Vagina (tissue), 2 donors: Measurements from ENCODE around the gene FAM78B.

Source experiments
- CTCF ChIP-seq, 3 experiments: fragments of 450-650 bp in 2 of 3; fragments of 200-600 bp in 1 of 3; sonication (generic) in 1 of 3; IDR thresholded peaks; one replicate each; pipeline ENCODE4 v1.5.1; 2017 to 2019; ENCODE audit warnings: antibody characterized with exemption in 3 of 3, mild to moderate bottlenecking in 2 of 3, moderate library complexity in 2 of 3
- POLR2A ChIP-seq, 2 donors: fragments of 450-650 bp; IDR thresholded peaks; one replicate each; pipeline ENCODE4 v1.6.1; 2017; ENCODE audit warnings: antibody characterized with exemption in 2 of 2, mild to moderate bottlenecking in 2 of 2, moderate library complexity in 2 of 2
- POLR2AphosphoS5 ChIP-seq, 2 donors: sonication (generic); formaldehyde crosslinking; IDR thresholded peaks; one replicate each; pipeline ENCODE4 v1.9.0; 2017; ENCODE audit warnings: antibody characterized with exemption in 2 of 2, mild to moderate bottlenecking in 2 of 2, low read depth in 1 of 2; ENCODE audit not compliant: insufficient read depth in 1 of 2

GRCh38 chr1:166165661-166166328 is 1.0 kb downstream of the FAM78B start:
- TF ChIP-seq CTCF (IDR thresholded peaks at IDR 0.05), result no peak
- TF ChIP-seq POLR2AphosphoS5 (IDR thresholded peaks at IDR 0.05; ENCODE audit: insufficient read depth in 1 of 2, low read depth in 1 of 2), result no peak
- no peak for TF ChIP-seq POLR2A (IDR thresholded peaks at IDR 0.05)
